ENCODE data around the gene SRM.
"Not testable (repeated sequence)": the region's sequence is repeated elsewhere in the genome, so short reads cannot be mapped to it uniquely, and the experiment has no call there.

SRM gene

GRCh38 chr1:11051781-11052511, 7.9 kb downstream of the SRM start:
- no peaks in the 10 kb centered on the region for H3K36me3 ChIP-seq
- H3K27me3 ChIP-seq = peaks cover 18% of the 10 kb centered on the region
- H3K27ac ChIP-seq = no peak overlapping the region
- TF ChIP-seq CTCF (IDR thresholded peaks at IDR 0.05) = no peak
- H3K4me1 ChIP-seq (ENCODE audit: control insufficient read depth in 1 of 2, insufficient read depth in 1 of 2, low read depth in 1 of 2, low read length in 1 of 2) = peaks cover 11 to 15% of the 10 kb centered on the region in 2 experiments
- H3K4me3 ChIP-seq (ENCODE audit: low read depth in 1 of 2, low read length in 1 of 2) = peak overlapping the region in 1 of 2 experiments; percentile 10
- H3K9me3 ChIP-seq = no peaks in the 10 kb centered on the region

GRCh38 chr1:11051121-11051520, 8.7 kb downstream of the SRM start:
- not testable (repeated sequence) for H3K27ac ChIP-seq; H3K9me3 ChIP-seq; H3K36me3 ChIP-seq; H3K4me3 ChIP-seq (ENCODE audit: low read depth in 1 of 2, low read length in 1 of 2)
- Histone ChIP-seq H3K27me3 (peaks cover 18% of the 10 kb centered on the region), H3K4me1 (ENCODE audit: control insufficient read depth in 1 of 2, insufficient read depth in 1 of 2, low read depth in 1 of 2, low read length in 1 of 2) (peaks cover 11 to 15% of the 10 kb centered on the region in 2 experiments)

- TF ChIP-seq CTCF (IDR thresholded peaks at IDR 0.05) = no peak
- peaks cover 5% of the 10 kb centered on the region in 2 experiments for H3K4me1 ChIP-seq (ENCODE audit: control insufficient read depth in 1 of 2, insufficient read depth in 1 of 2, low read depth in 1 of 2, low read length in 1 of 2)
- no peak within 1 kb of the TSS for H3K4me3 ChIP-seq (ENCODE audit: low read depth in 1 of 2, low read length in 1 of 2)
- H3K9me3 ChIP-seq = no peaks in the 10 kb centered on the region
- no peak within 1 kb of the TSS for H3K27ac ChIP-seq
- H3K27me3 ChIP-seq = no peaks in the 10 kb centered on the region
- no peaks in the 10 kb centered on the region for H3K36me3 ChIP-seq
Measured at GRCh38 chr1:11046625-11047365, 13.0 kb downstream of the SRM start, which contains the start of gene MASP2. Gene MASP2, minus strand, starts transcription at chr1:11047239. Its CDS starts 32 bp downstream, at chr1:11047207.

GRCh38 chr1:11046270-11046566, 13.6 kb downstream of the SRM start:
- H3K9me3 ChIP-seq = no peaks in the 10 kb centered on the region
- no peak for TF ChIP-seq CTCF (IDR thresholded peaks at IDR 0.05)

GRCh38 chr1:11045428-11046269, 14.2 kb downstream of the SRM start:
- no peak for TF ChIP-seq CTCF (IDR thresholded peaks at IDR 0.05)

More at GRCh38 chr1:11046270-11046566, 13.6 kb downstream of the SRM start:
- Histone ChIP-seq H3K4me3 (ENCODE audit: low read depth in 1 of 2, low read length in 1 of 2) (no peak overlapping the region), H3K4me1 (ENCODE audit: control insufficient read depth in 1 of 2, insufficient read depth in 1 of 2, low read depth in 1 of 2, low read length in 1 of 2) (no peaks in the 10 kb centered on the region), H3K27ac (no peak overlapping the region), H3K27me3 (no peaks in the 10 kb centered on the region), H3K36me3 (no peaks in the 10 kb centered on the region)

More at GRCh38 chr1:11045428-11046269, 14.2 kb downstream of the SRM start:
- no peak overlapping the region for H3K27ac ChIP-seq
- no peaks in the 10 kb centered on the region for H3K27me3 ChIP-seq
- H3K9me3 ChIP-seq = no peaks in the 10 kb centered on the region
- H3K4me1 ChIP-seq (ENCODE audit: control insufficient read depth in 1 of 2, insufficient read depth in 1 of 2, low read depth in 1 of 2, low read length in 1 of 2) = no peaks in the 10 kb centered on the region
- no peaks in the 10 kb centered on the region for H3K36me3 ChIP-seq
- no peak overlapping the region for H3K4me3 ChIP-seq (ENCODE audit: low read depth in 1 of 2, low read length in 1 of 2)
